ENCODE data around the gene LLGL2.

DNA sequence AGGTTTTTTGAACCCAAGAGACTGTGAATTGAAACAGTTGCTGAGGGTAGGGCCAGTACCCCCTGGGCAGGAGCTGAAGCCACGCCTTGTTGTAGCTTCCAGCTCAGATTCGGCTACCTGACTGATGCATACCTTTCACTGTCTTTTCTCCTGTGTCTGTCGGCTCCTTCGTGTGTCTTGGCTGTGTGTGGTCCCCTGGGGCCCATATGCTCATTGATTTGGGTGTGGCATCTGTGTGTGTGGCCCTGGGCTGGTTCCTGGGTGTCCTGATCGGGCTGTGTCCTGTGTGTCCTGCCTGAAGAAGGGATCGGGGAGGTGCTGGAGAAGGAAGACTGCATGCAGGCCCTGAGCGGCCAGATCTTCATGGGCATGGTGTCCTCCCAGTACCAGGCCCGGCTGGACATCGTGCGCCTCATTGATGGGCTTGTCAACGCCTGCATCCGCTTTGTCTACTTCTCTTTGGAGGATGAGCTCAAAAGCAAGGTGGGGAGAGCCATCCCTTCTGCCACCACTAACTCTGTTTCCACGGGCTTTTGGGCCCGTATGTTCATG is 31.1 kb upstream of the LLGL2 start:
- no peak for TF ChIP-seq CTCF (IDR thresholded peaks at IDR 0.05)
- no peak for TF ChIP-seq POLR2A (IDR thresholded peaks at IDR 0.05)

All from esophagus squamous epithelium (tissue), 4 donors.